Measurements from ENCODE around the gene ERBIN.
"Not testable (repeated sequence)": the region's sequence is repeated elsewhere in the genome, so short reads cannot be mapped to it uniquely, and the experiment has no call there.

ERBIN gene, protein sequence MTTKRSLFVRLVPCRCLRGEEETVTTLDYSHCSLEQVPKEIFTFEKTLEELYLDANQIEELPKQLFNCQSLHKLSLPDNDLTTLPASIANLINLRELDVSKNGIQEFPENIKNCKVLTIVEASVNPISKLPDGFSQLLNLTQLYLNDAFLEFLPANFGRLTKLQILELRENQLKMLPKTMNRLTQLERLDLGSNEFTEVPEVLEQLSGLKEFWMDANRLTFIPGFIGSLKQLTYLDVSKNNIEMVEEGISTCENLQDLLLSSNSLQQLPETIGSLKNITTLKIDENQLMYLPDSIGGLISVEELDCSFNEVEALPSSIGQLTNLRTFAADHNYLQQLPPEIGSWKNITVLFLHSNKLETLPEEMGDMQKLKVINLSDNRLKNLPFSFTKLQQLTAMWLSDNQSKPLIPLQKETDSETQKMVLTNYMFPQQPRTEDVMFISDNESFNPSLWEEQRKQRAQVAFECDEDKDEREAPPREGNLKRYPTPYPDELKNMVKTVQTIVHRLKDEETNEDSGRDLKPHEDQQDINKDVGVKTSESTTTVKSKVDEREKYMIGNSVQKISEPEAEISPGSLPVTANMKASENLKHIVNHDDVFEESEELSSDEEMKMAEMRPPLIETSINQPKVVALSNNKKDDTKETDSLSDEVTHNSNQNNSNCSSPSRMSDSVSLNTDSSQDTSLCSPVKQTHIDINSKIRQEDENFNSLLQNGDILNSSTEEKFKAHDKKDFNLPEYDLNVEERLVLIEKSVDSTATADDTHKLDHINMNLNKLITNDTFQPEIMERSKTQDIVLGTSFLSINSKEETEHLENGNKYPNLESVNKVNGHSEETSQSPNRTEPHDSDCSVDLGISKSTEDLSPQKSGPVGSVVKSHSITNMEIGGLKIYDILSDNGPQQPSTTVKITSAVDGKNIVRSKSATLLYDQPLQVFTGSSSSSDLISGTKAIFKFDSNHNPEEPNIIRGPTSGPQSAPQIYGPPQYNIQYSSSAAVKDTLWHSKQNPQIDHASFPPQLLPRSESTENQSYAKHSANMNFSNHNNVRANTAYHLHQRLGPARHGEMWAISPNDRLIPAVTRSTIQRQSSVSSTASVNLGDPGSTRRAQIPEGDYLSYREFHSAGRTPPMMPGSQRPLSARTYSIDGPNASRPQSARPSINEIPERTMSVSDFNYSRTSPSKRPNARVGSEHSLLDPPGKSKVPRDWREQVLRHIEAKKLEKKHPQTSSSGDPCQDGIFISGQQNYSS (N-terminal part only)

DNA sequence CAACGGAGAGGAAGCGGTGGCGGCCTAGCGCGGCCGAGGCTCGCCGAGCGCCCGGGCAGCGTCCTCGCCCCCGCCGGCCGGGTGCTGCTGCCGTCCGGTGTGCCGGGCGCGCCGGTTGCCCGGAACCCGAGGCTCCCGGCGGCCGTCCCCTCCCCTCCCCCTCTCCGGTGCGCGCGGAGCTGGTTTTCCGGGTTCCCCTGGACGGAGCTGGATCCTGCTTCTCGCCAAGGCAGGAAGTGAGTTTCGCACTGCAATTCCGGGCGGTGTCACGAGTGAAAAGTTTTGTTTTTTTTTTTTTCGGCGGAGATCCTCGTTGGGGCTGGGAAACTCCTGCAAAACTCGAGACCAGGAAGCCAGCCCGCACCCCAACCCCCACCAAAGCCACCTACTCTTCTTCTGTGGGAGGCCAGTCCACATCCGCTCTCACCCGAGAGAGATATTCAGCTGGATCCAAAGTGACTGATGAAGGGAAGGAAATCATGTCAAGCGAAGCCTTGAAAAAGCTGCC lies at the start of gene ERBIN:
Gene ERBIN (plus strand): TSS at position 300 of the 508 bp plus-strand sequence. CDS start 66,144 bp downstream, outside the sequence.
- TF ChIP-seq CTCF (IDR thresholded peaks at IDR 0.05; ENCODE audit: insufficient read depth, missing control alignments) = no peak
- FAIRE-seq = no peak
- DNase-seq (ENCODE audit: insufficient read length, low spot score) = no peak

GRCh38 chr5:65876970-65877369 lies 49.4 kb upstream of the ERBIN start:
- DNase-seq (ENCODE audit: insufficient read length, low spot score) = no peak
- TF ChIP-seq CTCF (IDR thresholded peaks at IDR 0.05; ENCODE audit: insufficient read depth, missing control alignments) = no peak
- FAIRE-seq = no peak

- DNase-seq (ENCODE audit: insufficient read length, low spot score); FAIRE-seq: not testable (repeated sequence)
Measured at GRCh38 chr5:65879668-65880256, 46.6 kb upstream of the ERBIN start.

GRCh38 chr5:65880496-65881072 lies 45.8 kb upstream of the ERBIN start:
- DNase-seq (ENCODE audit: insufficient read length, low spot score) = no peak
- FAIRE-seq = no peak
- no peak for TF ChIP-seq CTCF (IDR thresholded peaks at IDR 0.05; ENCODE audit: insufficient read depth, missing control alignments)

DNA sequence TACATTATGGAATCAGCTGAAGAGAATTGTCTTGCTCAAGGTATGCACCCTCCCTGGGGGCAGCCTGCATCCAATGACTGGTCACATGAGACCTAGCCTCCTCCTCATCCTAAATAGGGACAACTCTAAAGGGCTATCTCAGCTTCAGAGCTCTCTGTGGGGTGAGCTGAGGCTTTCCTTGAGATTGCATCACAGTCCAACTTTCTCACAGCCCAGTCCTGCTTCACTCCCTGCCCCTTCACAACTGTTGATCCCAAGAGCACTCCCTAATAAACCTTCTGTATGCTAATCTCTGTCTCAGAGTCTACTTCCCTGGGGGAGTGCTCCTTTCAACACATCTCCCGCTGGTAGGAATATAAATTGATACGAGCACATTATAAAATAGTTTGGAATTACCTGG lies 44.1 kb upstream of the ERBIN start:
- FAIRE-seq (no peak), DNase-seq (ENCODE audit: insufficient read length, low spot score) (no peak)
- no peak for TF ChIP-seq CTCF (IDR thresholded peaks at IDR 0.05; ENCODE audit: insufficient read depth, missing control alignments)

GRCh38 chr5:65883461-65883860 lies 42.9 kb upstream of the ERBIN start:
- FAIRE-seq = no peak
- no peak for DNase-seq (ENCODE audit: insufficient read length, low spot score)
- TF ChIP-seq CTCF (IDR thresholded peaks at IDR 0.05; ENCODE audit: insufficient read depth, missing control alignments) = no peak

Measured in D721Med (cell line).